H1 (cell line): ENCODE results near the gene KDM8. TPM values are rescaled to one million over a fixed set of nuclear protein-coding genes. Genes with fewer than 3 reads are reported as not detected.
"Not testable (repeated sequence)": the region's sequence is repeated elsewhere in the genome, so short reads cannot be mapped to it uniquely, and the experiment has no call there.

Experiments
- CTCF ChIA-PET: fragments of 300-600 bp; sonication (Branson Sonifier 250); formaldehyde crosslinking; loops from one replicate; lab custom pipeline; 2021; ENCODE audit not compliant: partially characterized antibody; lab: Charles Lee
- POLR2A ChIA-PET: fragments of 300-600 bp; sonication (Branson Sonifier 250); formaldehyde crosslinking; loops from one replicate; lab custom pipeline; 2021; ENCODE audit warnings: inconsistent platforms; ENCODE audit not compliant: partially characterized antibody; lab: Charles Lee
- DNase-seq, 2 experiments: peaks; one replicate each; pipeline versions ENCODE4 v3.0.0 to v3.0.0-alpha.2; 2010 to 2022; ENCODE audit warnings: low spot score in 2 of 2, low read depth in 1 of 2, mixed read lengths in 1 of 2
- FAIRE-seq: peaks from 2 replicates; lab custom pipeline; 2011; peaks lifted over from hg19 to GRCh38; lab: Jason Lieb, UNC
- H2AFZ ChIP-seq: 2 replicates; pipeline ENCODE4 v1.8.1; 2012; ENCODE audit warnings: low read length, inconsistent platforms
- H2AK5ac ChIP-seq: 2 replicates; pipeline ENCODE4 v1.6.1; 2013; ENCODE audit warnings: low read depth, low read length
- H2BK120ac ChIP-seq: replicated peaks from 2 replicates; pipeline ENCODE3; 2013; ENCODE audit warnings: low read depth, low read length, inconsistent platforms
- H2BK12ac ChIP-seq: 2 replicates; pipeline ENCODE4 v1.6.1; 2013; ENCODE audit warnings: low read depth, low read length
- H2BK15ac ChIP-seq: 2 replicates; pipeline ENCODE4 v1.6.1; 2013; ENCODE audit warnings: low read length
- H2BK20ac ChIP-seq: 2 replicates; pipeline ENCODE4 v1.6.1; 2013; ENCODE audit warnings: low read length
- H2BK5ac ChIP-seq: 2 replicates; pipeline ENCODE4 v1.6.1; 2013; ENCODE audit warnings: low read depth, low read length
- H3K14ac ChIP-seq: 2 replicates; pipeline ENCODE4 v1.6.1; 2013; ENCODE audit warnings: inconsistent platforms; ENCODE audit not compliant: insufficient read length
- H3K18ac ChIP-seq: 2 replicates; pipeline ENCODE4 v1.6.1; 2013; ENCODE audit warnings: low read length; ENCODE audit errors: extremely low read depth
- H3K23ac ChIP-seq: 2 replicates; pipeline ENCODE4 v1.6.1; 2013; ENCODE audit warnings: inconsistent platforms; ENCODE audit not compliant: insufficient read length
- H3K23me2 ChIP-seq: 2 replicates; pipeline ENCODE4 v1.6.1; 2013; ENCODE audit warnings: low read depth, low read length
- H3K27ac ChIP-seq: 2 replicates; pipeline ENCODE4 v1.6.1; 2011; ENCODE audit warnings: low read depth, low read length, inconsistent platforms
- H3K27me3 ChIP-seq, 4 experiments: replicated peaks in 1 of 4; 1 replicate in 1 of 4; 2 replicates in 3 of 4; pipeline versions ENCODE4 v1.6.1 to v1.8.1; 2011 to 2013; ENCODE audit warnings: low read length in 3 of 4, mild to moderate bottlenecking in 3 of 4, inconsistent platforms in 2 of 4, mixed read lengths in 2 of 4, moderate library complexity in 1 of 4; ENCODE audit not compliant: control insufficient read depth in 3 of 4, insufficient read depth in 3 of 4; ENCODE audit errors: extremely low read depth in 1 of 4
- H3K36me3 ChIP-seq, 4 experiments: 2 replicates each; pipeline versions ENCODE4 v1.6.1 to v1.8.1; 2011 to 2013; ENCODE audit warnings: mild to moderate bottlenecking in 4 of 4, low read length in 3 of 4, moderate library complexity in 2 of 4, control low read depth in 1 of 4, inconsistent platforms in 1 of 4; ENCODE audit not compliant: insufficient read depth in 4 of 4, control insufficient read depth in 2 of 4
- H3K4ac ChIP-seq: replicated peaks from 2 replicates; pipeline ENCODE3; 2013; ENCODE audit warnings: low read length, low read depth, mixed read lengths, inconsistent platforms; ENCODE audit not compliant: insufficient read length
- H3K4me1 ChIP-seq, 4 experiments: replicated peaks in 1 of 4; 1 replicate in 1 of 4; 2 replicates in 3 of 4; pipeline versions ENCODE4 v1.6.1 to v1.8.1; 2011 to 2013; ENCODE audit warnings: low read length in 3 of 4, inconsistent platforms in 2 of 4, mixed read lengths in 1 of 4; ENCODE audit not compliant: insufficient read depth in 4 of 4, control insufficient read depth in 3 of 4
- H3K4me2 ChIP-seq, 2 experiments: 2 replicates each; pipeline versions ENCODE4 v1.6.1 to v1.8.1; 2011 to 2013; ENCODE audit warnings: low read depth in 2 of 2, low read length in 2 of 2, control low read depth in 1 of 2, inconsistent platforms in 1 of 2, mild to moderate bottlenecking in 1 of 2; ENCODE audit not compliant: insufficient read depth in 1 of 2
- H3K4me3 ChIP-seq, 4 experiments: fragments of 200-600, 300-600 bp in 1 of 4; sonication (generic), shearing (Covaris generic), sonication (Bioruptor Twin) in 1 of 4; 2 replicates each; pipeline versions ENCODE4 v1.5.1 to v1.8.1; 2011 to 2016; ENCODE audit warnings: low read length in 4 of 4, low read depth in 3 of 4, control low read depth in 2 of 4, inconsistent platforms in 2 of 4, mild to moderate bottlenecking in 2 of 4, mixed read lengths in 1 of 4, moderate library complexity in 1 of 4; ENCODE audit not compliant: insufficient read depth in 2 of 4; ENCODE audit errors: extremely low read depth in 1 of 4
- H3K56ac ChIP-seq: replicated peaks from 2 replicates; pipeline ENCODE3; 2013; ENCODE audit warnings: low read depth, mild to moderate bottlenecking, mixed read lengths, low read length, inconsistent platforms; ENCODE audit not compliant: insufficient read length
- H3K79me1 ChIP-seq: 2 replicates; pipeline ENCODE4 v1.6.1; 2013; ENCODE audit warnings: low read depth, low read length, control low read depth
- H3K79me2 ChIP-seq, 2 experiments: 2 replicates each; pipeline versions ENCODE4 v1.6.1 to v1.8.1; 2012 to 2013; ENCODE audit warnings: low read length in 2 of 2, mild to moderate bottlenecking in 2 of 2, inconsistent platforms in 1 of 2; ENCODE audit not compliant: insufficient read depth in 2 of 2, control insufficient read depth in 1 of 2
- H3K9ac ChIP-seq, 4 experiments: replicated peaks in 1 of 4; 1 replicate in 1 of 4; 2 replicates in 3 of 4; pipeline versions ENCODE4 v1.6.1 to v1.8.1; 2011 to 2013; ENCODE audit warnings: low read depth in 3 of 4, low read length in 3 of 4, control low read depth in 2 of 4, mild to moderate bottlenecking in 2 of 4, moderate library complexity in 2 of 4, inconsistent platforms in 1 of 4; ENCODE audit errors: extremely low read depth in 1 of 4
- H3K9me3 ChIP-seq, 2 experiments: 2 replicates each; pipeline versions ENCODE4 v1.6.1 to v1.8.1; 2012 to 2013; ENCODE audit warnings: mild to moderate bottlenecking in 2 of 2, moderate library complexity in 2 of 2, control low read depth in 1 of 2, inconsistent platforms in 1 of 2, low read depth in 1 of 2, low read length in 1 of 2, mixed read lengths in 1 of 2; ENCODE audit not compliant: insufficient read depth in 2 of 2
- H4K20me1 ChIP-seq, 2 experiments: replicated peaks in 1 of 2; 2 replicates each; pipeline versions ENCODE3 to v1.8.1; 2011 to 2013; ENCODE audit warnings: inconsistent platforms in 2 of 2, low read length in 2 of 2, mild to moderate bottlenecking in 1 of 2; ENCODE audit not compliant: insufficient read depth in 2 of 2, control insufficient read depth in 1 of 2
- H4K5ac ChIP-seq: 2 replicates; pipeline ENCODE4 v1.6.1; 2013; ENCODE audit warnings: low read length, low read depth, mixed read lengths, inconsistent platforms; ENCODE audit not compliant: insufficient read length
- H4K8ac ChIP-seq: 2 replicates; pipeline ENCODE4 v1.8.0; 2013; ENCODE audit warnings: mild to moderate bottlenecking, moderate library complexity, low read length, inconsistent platforms; ENCODE audit not compliant: insufficient read depth; ENCODE audit errors: extremely low read depth
- H4K91ac ChIP-seq: replicated peaks from 2 replicates; pipeline ENCODE3; 2013; ENCODE audit warnings: low read length, mixed read lengths, inconsistent platforms; ENCODE audit not compliant: insufficient read length
- WGBS, 2 experiments: shearing (Covaris generic) in 1 of 2; methylation state at CpG; one replicate each; pipeline versions ENCODE4 v1.1.6 to v1.1.7; 2013 to 2015; ENCODE audit warnings: low lambda C conversion rate in 2 of 2, mixed read lengths in 2 of 2, inconsistent platforms in 1 of 2, low coverage in 1 of 2, missing lambda C conversion rate in 1 of 2; ENCODE audit not compliant: insufficient replicate concordance in 2 of 2, insufficient coverage in 1 of 2, insufficient read length in 1 of 2; ENCODE audit errors: extremely low coverage in 1 of 2, missing lambda C conversion rate in 1 of 2; 5-methylcytosine and 5-hydroxymethylcytosine counted together
- polyA plus RNA-seq, 7 experiments: library from polyadenylated mRNA; depleted of rRNA in 3 of 7; stranded (reverse) in 5 of 7; unstranded in 2 of 7; fragments of >200 nt in 5 of 7; fragments of 200-250 nt in 2 of 7; gene quantifications; 1 replicate in 5 of 7; 2 replicates in 1 of 7; 4 replicates in 1 of 7; pipeline versions ENCODE4 v1.2.1 to v1.2.3, GENCODE V29; 2011 to 2013; ENCODE audit warnings: missing spikeins in 2 of 7, mixed read lengths in 2 of 7
- total RNA-seq: library from RNA; stranded (reverse); fragmentation: NEBNext Ultra II Directional; extraction: Animal tissue kit (Norgen Biotek cat#: 25700); gene quantifications from 2 replicates; pipeline ENCODE4 v1.2.1, GENCODE V29; 2021

Gene KDM8
- total and polyA plus RNA-seq, 2 of the 8 experiments (the other 6 are each of a cell fraction or from before 2014, with no cell fraction given): 10.3 to 12.8 TPM

GRCh38 chr16:27248886-27249285 is 45.6 kb downstream of the KDM8 start:
- H2BK120ac ChIP-seq, H3K4me3 ChIP-seq, H2BK5ac ChIP-seq, H2BK15ac ChIP-seq, H3K9me3 ChIP-seq, H3K9ac ChIP-seq, H4K91ac ChIP-seq, H2AK5ac ChIP-seq, H3K4me2 ChIP-seq, H3K4ac ChIP-seq, H3K79me1 ChIP-seq, DNase-seq, H3K79me2 ChIP-seq, H3K14ac ChIP-seq, H4K20me1 ChIP-seq, H3K18ac ChIP-seq, H3K23ac ChIP-seq, H3K27me3 ChIP-seq, H3K4me1 ChIP-seq, H3K23me2 ChIP-seq, H3K36me3 ChIP-seq, H4K5ac ChIP-seq, H2AFZ ChIP-seq, H2BK20ac ChIP-seq, FAIRE-seq, H3K27ac ChIP-seq, H2BK12ac ChIP-seq, H4K8ac ChIP-seq, POLR2A ChIA-PET, H3K56ac ChIP-seq: not testable (repeated sequence)
- CTCF ChIA-PET: interaction anchor here (1.1 to 3.2 kb wide), 2 partner anchors 14 to 62 kb away, joined by 4 to 15 read pairs; no protein-coding TSS in a partner anchor
- 97% methylated on average over 4 of the region's 4 CpGs; no CpG with 5 or more reads in 1 of the 2 experiments for WGBS, 2 experiments
